DND-41 (cell line): ENCODE results near the gene MYO18B.

ENCODE experiments used
- ATAC-seq: fragments of 200-7000 bp; cut with Tn5 transposase; 3 replicates; pipeline ENCODE4 v1.9.1; 2021; ENCODE audit warnings: low read depth; ENCODE audit not compliant: insufficient read depth
- DNase-seq: peaks from one replicate; pipeline ENCODE4 v3.0.0-alpha.2; 2020
- H2AFZ ChIP-seq: 2 replicates; pipeline ENCODE4 v1.6.0; 2012; ENCODE audit warnings: low read depth, low read length
- H3K27ac ChIP-seq: 2 replicates; pipeline ENCODE4 v1.5.1; 2012; ENCODE audit warnings: low read length, inconsistent platforms
- H3K27me3 ChIP-seq: fragments of 200-600 bp; sonication (generic); 2 replicates; pipeline ENCODE4 v1.6.0; 2012; ENCODE audit warnings: low read length, mild to moderate bottlenecking, inconsistent platforms; ENCODE audit not compliant: insufficient read depth, poor library complexity
- H3K36me3 ChIP-seq: 2 replicates; pipeline ENCODE4 v1.5.1; 2012; ENCODE audit warnings: low read length, inconsistent platforms; ENCODE audit not compliant: insufficient read depth
- H3K4me1 ChIP-seq: 2 replicates; pipeline ENCODE4 v1.5.1; 2012; ENCODE audit warnings: mild to moderate bottlenecking, low read length; ENCODE audit not compliant: insufficient read depth
- H3K4me2 ChIP-seq: 2 replicates; pipeline ENCODE4 v1.6.0; 2012; ENCODE audit warnings: mild to moderate bottlenecking, moderate library complexity, low read length, inconsistent platforms; ENCODE audit not compliant: insufficient read depth
- H3K4me3 ChIP-seq, 2 experiments: fragments of 200-600 bp in 1 of 2; shearing (Covaris generic) in 1 of 2; 2 replicates each; pipeline ENCODE4 v1.5.1; 2012 to 2016; ENCODE audit warnings: inconsistent platforms in 2 of 2, low read length in 2 of 2, mild to moderate bottlenecking in 2 of 2, low read depth in 1 of 2, moderate library complexity in 1 of 2
- H3K79me2 ChIP-seq: 2 replicates; pipeline ENCODE4 v1.6.0; 2012; ENCODE audit warnings: low read length, inconsistent platforms; ENCODE audit not compliant: insufficient read depth
- H3K9ac ChIP-seq: 2 replicates; pipeline ENCODE4 v1.6.0; 2012; ENCODE audit warnings: low read depth, mild to moderate bottlenecking, inconsistent platforms, low read length, moderate library complexity
- H3K9me3 ChIP-seq: 2 replicates; pipeline ENCODE4 v1.5.1; 2012; ENCODE audit warnings: low read length, moderate library complexity, mild to moderate bottlenecking, inconsistent platforms; ENCODE audit not compliant: insufficient read depth, severe bottlenecking
- H4K20me1 ChIP-seq: 2 replicates; pipeline ENCODE4 v1.6.0; 2012; ENCODE audit warnings: low read length; ENCODE audit not compliant: insufficient read depth
- CTCF ChIP-seq: IDR thresholded peaks from 2 replicates; pipeline ENCODE4 v1.5.1; 2012; ENCODE audit warnings: borderline replicate concordance, low read length, moderate library complexity, mild to moderate bottlenecking; ENCODE audit not compliant: poor library complexity, severe bottlenecking; ENCODE audit errors: extremely low read depth
- EZH2 ChIP-seq: IDR thresholded peaks from 3 replicates; pipeline ENCODE4 v1.6.1; 2012; ENCODE audit warnings: borderline replicate concordance, low read depth, mild to moderate bottlenecking, moderate library complexity, low read length, inconsistent platforms; ENCODE audit not compliant: severe bottlenecking

Gene MYO18B

GRCh38 chr22:26027341-26027740 is 285.4 kb downstream of the MYO18B start:
- no peak for TF ChIP-seq CTCF
- TF ChIP-seq EZH2 = no peak
- H3K27ac ChIP-seq = no peak overlapping the region
- no peaks in the 10 kb centered on the region for H3K36me3 ChIP-seq
- H3K4me3 ChIP-seq = no peak overlapping the region
- H3K9me3 ChIP-seq = no peaks in the 10 kb centered on the region
- no peak overlapping the region for H3K9ac ChIP-seq
- DNase-seq (no peak), ATAC-seq (no peak)
- no peaks in the 10 kb centered on the region for H3K79me2 ChIP-seq
- H2AFZ ChIP-seq = no peak overlapping the region
- no peak overlapping the region for H3K4me2 ChIP-seq
- H4K20me1 ChIP-seq = no peaks in the 10 kb centered on the region
- H3K27me3 ChIP-seq = no peaks in the 10 kb centered on the region
- H3K4me1 ChIP-seq = no peaks in the 10 kb centered on the region

- DNase-seq = no peak
- Histone ChIP-seq H4K20me1 (no peaks in the 10 kb centered on the region), H3K4me2 (no peak overlapping the region), H3K36me3 (no peaks in the 10 kb centered on the region), H3K27ac (no peak overlapping the region), H3K4me1 (no peaks in the 10 kb centered on the region), H2AFZ (no peak overlapping the region), H3K9ac (no peak overlapping the region), H3K79me2 (no peaks in the 10 kb centered on the region), H3K9me3 (peaks cover 3% of the 10 kb centered on the region), H3K27me3 (no peaks in the 10 kb centered on the region), H3K4me3 (no peak overlapping the region)
- no peak for TF ChIP-seq CTCF
- no peak for TF ChIP-seq EZH2
- no peak for ATAC-seq
These were observed 289.7 kb downstream of the MYO18B start for GRCh38 chr22:26031641-26032040.

- Histone ChIP-seq H3K4me1 (no peaks in the 10 kb centered on the region), H3K4me2 (no peak overlapping the region), H3K79me2 (no peaks in the 10 kb centered on the region), H3K9me3 (peaks cover 3% of the 10 kb centered on the region), H2AFZ (no peak overlapping the region), H3K27me3 (no peaks in the 10 kb centered on the region), H3K36me3 (no peaks in the 10 kb centered on the region), H4K20me1 (no peaks in the 10 kb centered on the region), H3K4me3 (no peak overlapping the region), H3K9ac (no peak overlapping the region), H3K27ac (no peak overlapping the region)
- TF ChIP-seq EZH2 = no peak
- no peak for TF ChIP-seq CTCF
- DNase-seq (no peak), ATAC-seq (no peak)
These were observed 291.1 kb downstream of the MYO18B start for GRCh38 chr22:26033071-26033470.

GRCh38 chr22:26033586-26033985 is 291.6 kb downstream of the MYO18B start:
- Histone ChIP-seq H3K4me3 (no peak overlapping the region), H3K9ac (no peak overlapping the region), H3K79me2 (no peaks in the 10 kb centered on the region), H2AFZ (no peak overlapping the region), H3K9me3 (peaks cover 3% of the 10 kb centered on the region), H3K36me3 (no peaks in the 10 kb centered on the region), H3K4me2 (no peak overlapping the region), H3K4me1 (no peaks in the 10 kb centered on the region), H4K20me1 (no peaks in the 10 kb centered on the region), H3K27ac (no peak overlapping the region), H3K27me3 (no peaks in the 10 kb centered on the region)
- DNase-seq (no peak), ATAC-seq (no peak)
- TF ChIP-seq EZH2 (no peak), CTCF (no peak)
